CD4-positive, alpha-beta T cell treated with Interleukin-4 for 4 hours (primary cell): Measurements from ENCODE around the gene TTC39B.
"Not testable (repeated sequence)": the region's sequence is repeated elsewhere in the genome, so short reads cannot be mapped to it uniquely, and the experiment has no call there.

Experiments
- DNase-seq: peaks from one replicate; pipeline ENCODE4 v3.0.0-alpha.2; 2020

TTC39B gene

GRCh38 chr9:15306757-15307522 lies at the start of gene TTC39B:
TTC39B (minus strand) TSS chr9:15307216; CDS start chr9:15307125, 91 bp downstream.
- DNase-seq: peak; percentile 75

DNA sequence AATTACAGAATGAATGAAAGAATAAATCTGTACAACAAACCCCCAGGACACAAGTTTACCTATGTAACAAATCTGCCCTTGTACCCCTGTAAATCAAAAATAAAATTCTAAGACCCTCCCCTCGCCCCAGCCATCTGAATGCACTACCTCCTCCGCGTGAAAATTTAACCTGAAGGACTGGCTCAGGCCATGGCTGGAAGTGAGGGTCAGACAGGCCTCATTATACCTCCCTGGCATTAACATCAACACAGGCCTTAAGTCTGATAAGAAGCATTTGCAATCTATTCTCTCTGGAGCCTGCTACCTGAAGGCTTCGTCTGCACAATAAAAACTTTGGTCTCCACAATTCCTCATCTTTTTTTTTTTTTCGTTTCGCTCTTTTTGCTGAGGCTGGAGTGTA lies 48.7 kb upstream of the TTC39B start:
- no peak for DNase-seq

- DNase-seq: peak; percentile 42
Observed at GRCh38 chr9:15354713-15355112, 47.7 kb upstream of the TTC39B start.

- DNase-seq: no peak
Observed at GRCh38 chr9:15353892-15354291, 46.9 kb upstream of the TTC39B start.

GRCh38 chr9:15352306-15352705 lies 45.3 kb upstream of the TTC39B start:
- no peak for DNase-seq

DNA sequence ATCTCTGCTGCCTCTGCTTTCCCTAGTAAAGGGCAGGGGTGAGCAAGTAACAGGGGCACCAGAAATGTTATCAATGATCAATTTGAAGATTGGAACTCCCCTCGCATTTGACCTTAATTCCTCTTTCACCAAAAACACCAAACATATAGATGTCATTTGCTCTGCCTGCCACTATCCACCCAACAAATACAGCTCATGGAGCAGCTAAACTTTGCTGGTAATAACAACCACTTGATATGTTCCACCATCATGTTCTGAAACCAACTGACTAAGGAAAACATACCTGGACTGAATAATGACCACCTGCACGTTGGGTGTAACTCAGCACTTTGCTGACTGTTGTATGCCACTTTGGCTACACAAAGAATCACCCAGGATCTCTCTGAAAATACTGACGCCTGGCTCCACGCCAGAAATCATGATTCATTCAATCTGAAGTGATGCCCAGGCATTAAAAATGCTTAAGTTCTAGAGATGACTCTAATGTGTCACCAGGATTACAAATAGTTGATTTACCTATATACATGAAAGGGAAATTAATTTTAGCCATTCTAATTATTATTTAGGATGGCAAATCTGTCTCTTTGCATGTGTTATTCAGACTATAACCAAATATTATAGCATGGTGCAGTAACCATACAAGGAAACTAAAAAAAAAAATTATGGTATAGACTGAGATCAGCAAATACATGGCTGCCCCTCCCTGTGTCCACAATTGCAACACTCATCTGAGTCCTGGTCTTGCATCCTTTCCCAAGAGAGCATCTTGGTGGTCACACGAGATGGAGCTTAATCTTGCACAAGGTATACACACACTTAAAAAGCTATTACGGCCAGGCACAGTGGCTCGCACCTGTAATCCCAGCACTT lies 43.1 kb upstream of the TTC39B start:
- DNase-seq: no peak

DNA sequence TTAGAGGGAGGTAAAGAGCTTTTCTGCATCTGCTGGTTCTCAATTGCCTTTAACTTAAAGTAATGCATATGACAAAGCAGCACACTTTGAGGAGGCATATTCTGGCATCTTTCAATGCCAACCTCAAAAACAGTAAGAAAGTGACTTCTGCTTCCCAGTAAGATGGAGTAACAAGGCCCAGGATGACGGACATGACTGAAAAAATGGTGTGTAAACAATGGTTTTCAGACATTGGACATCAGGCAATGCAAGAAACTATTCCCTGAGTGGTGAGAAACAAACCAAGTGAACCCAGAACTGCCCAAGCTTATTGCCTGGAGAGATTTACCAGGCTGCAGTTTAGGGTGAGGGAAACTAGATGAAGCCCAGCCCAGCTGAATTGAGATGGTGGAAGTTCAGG lies 39.8 kb upstream of the TTC39B start:
- DNase-seq: no peak

DNA sequence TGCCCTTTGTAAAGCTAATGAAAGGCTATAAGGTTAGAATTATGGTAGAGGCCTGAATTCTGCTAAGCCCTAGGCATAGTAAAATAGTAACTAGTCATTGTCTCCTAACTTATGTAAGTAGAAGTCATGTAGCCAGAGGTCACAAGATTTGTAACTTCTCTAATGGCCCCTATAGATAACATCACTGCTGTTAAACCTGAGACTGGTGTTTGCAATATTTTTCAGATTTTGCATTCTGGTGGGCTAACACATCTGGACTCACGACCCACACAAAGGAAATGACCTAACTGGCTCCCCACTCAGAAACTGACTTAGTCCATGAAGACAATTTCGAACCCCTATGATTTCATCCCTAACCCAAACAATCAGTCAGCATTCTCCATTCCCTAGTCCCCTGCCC lies 37.2 kb upstream of the TTC39B start:
- no peak for DNase-seq

GRCh38 chr9:15333376-15333881 lies 26.4 kb upstream of the TTC39B start:
- DNase-seq: no peak

- no peak for DNase-seq
Observed at GRCh38 chr9:15332939-15333338, 25.9 kb upstream of the TTC39B start.

- no peak for DNase-seq
Observed at GRCh38 chr9:15329539-15330109, 22.6 kb upstream of the TTC39B start.

GRCh38 chr9:15328946-15329345 lies 21.9 kb upstream of the TTC39B start:
- no peak for DNase-seq

GRCh38 chr9:15322695-15323094 lies 15.7 kb upstream of the TTC39B start:
- not testable (repeated sequence) for DNase-seq

GRCh38 chr9:15319661-15320060 lies 12.6 kb upstream of the TTC39B start:
- DNase-seq: not testable (repeated sequence)

- no peak for DNase-seq
Observed at GRCh38 chr9:15317836-15318235, 10.8 kb upstream of the TTC39B start.

DNA sequence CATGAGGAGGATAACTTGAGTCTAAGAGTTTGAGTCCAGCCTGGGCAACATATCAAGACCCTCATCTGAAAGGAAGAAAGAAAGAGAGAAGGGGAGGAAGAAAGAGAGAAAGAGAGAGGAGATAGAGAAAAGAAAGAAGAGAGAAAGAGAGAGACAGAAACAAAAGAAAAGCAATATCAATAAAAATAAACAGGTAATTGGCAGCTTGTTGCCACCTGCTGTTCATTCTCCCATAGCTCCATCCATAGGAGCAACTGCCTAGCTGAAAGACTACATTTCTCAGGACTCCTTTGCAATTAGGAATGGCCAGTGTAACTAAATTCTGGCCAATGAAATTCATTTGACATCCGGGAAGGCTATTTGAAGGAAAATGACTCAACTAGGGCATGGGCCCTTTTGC lies 4.6 kb upstream of the TTC39B start:
- no peak for DNase-seq

DNA sequence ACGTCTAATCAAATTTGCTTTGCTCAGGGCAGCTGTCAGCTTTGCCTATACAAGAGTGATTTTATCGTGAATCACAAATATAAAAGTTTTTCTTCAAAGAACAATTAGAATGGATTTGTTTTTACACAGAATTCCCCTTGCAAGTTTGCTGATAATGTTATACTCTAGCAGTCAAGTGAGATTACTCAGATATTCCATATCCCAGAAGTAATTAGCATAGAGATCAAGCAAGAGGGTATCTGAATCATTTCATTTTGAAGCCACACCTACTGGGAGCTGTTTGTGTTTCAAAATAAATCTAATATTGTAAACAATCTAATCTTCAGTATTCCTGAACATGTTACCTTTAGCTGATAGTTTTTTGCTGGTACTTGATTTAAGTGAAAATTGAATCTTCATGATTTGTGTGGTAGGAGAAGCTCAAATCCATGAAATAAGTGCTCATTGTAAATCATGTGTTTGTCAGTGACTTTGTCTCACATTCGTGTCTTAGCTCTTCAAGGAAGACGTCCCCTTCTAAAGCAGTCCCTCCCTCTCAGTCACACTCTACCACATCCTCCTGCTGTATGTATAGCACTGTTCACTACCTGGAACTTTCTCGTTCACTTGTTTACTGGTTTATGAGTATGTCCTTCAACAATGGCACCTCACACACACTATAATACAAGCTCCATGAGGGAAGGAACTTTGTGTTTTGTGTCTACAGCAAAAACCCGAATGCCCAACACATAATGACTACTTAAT lies 3.3 kb upstream of the TTC39B start:
- peak; percentile 77 for DNase-seq

GRCh38 chr9:15308511-15308910 lies 1.5 kb upstream of the TTC39B start:
- no peak for DNase-seq

DNA sequence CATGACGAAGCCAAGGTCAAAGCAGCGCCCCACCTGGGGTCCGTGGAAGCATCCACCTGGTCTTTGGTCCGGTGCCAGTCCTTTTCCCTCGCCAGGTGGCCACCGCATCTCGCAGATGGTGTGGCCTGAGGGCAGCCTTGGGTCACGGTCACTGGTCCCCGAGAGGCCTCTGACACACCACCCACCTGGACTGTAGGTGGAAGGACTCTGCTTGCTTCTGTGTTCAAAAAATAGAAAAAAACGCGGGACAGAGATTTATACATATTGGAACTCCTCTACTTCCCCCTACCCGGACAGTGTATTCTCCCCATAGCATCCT lies 466 bp upstream of the TTC39B start:
- no peak for DNase-seq

- DNase-seq: peak; percentile 38
Observed at GRCh38 chr9:15306068-15306756, 804 bp downstream of the TTC39B start.

DNA sequence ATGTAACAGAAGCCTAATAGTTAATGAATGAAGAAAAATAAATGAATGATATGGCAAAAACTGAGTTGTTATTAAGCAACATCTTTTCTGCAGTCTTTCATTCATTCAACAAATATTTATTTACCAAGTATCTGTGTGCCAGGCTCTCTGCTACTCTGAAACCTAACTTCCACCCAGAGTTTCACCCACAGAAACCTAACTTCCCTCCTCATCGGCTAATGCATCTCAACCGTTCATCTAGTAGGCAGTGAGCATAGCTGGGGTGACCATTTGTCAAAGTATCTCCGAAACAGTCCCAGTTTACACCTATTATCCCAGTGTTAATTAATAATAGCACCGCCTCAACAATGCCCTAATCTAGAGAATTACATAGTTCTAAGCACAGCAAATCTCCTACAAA lies 1.5 kb downstream of the TTC39B start:
- DNase-seq: no peak

DNA sequence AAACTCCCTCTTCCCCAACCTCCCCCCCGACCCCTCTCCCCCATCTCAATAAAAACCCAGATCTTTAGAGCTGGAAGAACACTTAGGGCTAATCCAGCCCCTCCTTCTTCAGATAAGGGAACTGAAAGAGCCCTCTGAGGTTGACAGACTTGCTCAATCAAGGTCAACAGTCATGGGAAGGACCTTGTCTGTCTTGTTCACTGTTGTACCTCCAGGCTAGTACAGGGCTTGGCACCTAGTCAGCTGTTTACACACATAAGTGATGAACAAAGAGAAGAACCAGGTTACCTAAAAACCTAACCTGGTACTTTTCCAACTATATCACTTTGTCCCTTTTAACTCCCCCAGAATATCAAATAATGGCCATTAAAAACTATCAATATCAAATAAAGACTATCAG lies 2.4 kb downstream of the TTC39B start:
- no peak for DNase-seq
